Stimulated activated CD8-positive, alpha-beta memory T cell treated with anti-CD3 and anti-CD28 coated beads, Interleukin-7, amount 100 ng/mL, for 48 hours (primary cell): Measurements from ENCODE around the gene ANXA6.

ENCODE experiments used
- DNase-seq, 2 donors: peaks; one replicate each; pipeline ENCODE4 v3.0.0-alpha.2; 2020; ENCODE audit warnings: low read depth in 1 of 2; ENCODE audit errors: extremely low read depth in 1 of 2

Gene ANXA6

GRCh38 chr5:151085517-151086041 lies 72.0 kb downstream of the ANXA6 start:
- no peak for DNase-seq

GRCh38 chr5:151084363-151084762 lies 73.2 kb downstream of the ANXA6 start:
- no peak for DNase-seq

GRCh38 chr5:151083081-151083676 lies 74.4 kb downstream of the ANXA6 start:
- DNase-seq, result peak in 1 of 2 donors; percentile 74

- DNase-seq, result no peak
These were observed 75.2 kb downstream of the ANXA6 start for GRCh38 chr5:151082282-151082902.

- DNase-seq, result no peak
These were observed 75.9 kb downstream of the ANXA6 start for GRCh38 chr5:151081431-151082281.

GRCh38 chr5:151080613-151081430 lies 76.8 kb downstream of the ANXA6 start, which contains the start of gene TNIP1:
TNIP1 (minus strand) TSS chr5:151081034; CDS start chr5:151065095, 15,939 bp downstream.
- DNase-seq, result peak; percentile 82 to 92

- DNase-seq, result peak in 1 of 2 donors; percentile 56
These were observed 77.6 kb downstream of the ANXA6 start for GRCh38 chr5:151079838-151080612.

GRCh38 chr5:151078490-151079262 lies 78.9 kb downstream of the ANXA6 start:
- DNase-seq, result peak; percentile 60 to 79

GRCh38 chr5:151077967-151078366 lies 79.6 kb downstream of the ANXA6 start:
- no peak for DNase-seq

GRCh38 chr5:151077419-151077818 lies 80.2 kb downstream of the ANXA6 start:
- no peak for DNase-seq

- no peak for DNase-seq
These were observed 81.0 kb downstream of the ANXA6 start for GRCh38 chr5:151076616-151077015.

GRCh38 chr5:151075698-151076331 lies 81.8 kb downstream of the ANXA6 start:
- DNase-seq, result no peak

- DNase-seq, result no peak
These were observed 83.0 kb downstream of the ANXA6 start for GRCh38 chr5:151074557-151074956.

GRCh38 chr5:151073280-151073679 lies 84.3 kb downstream of the ANXA6 start:
- no peak for DNase-seq

GRCh38 chr5:151072630-151073025 lies 85.0 kb downstream of the ANXA6 start:
- DNase-seq, result no peak

GRCh38 chr5:151071848-151072629 lies 85.5 kb downstream of the ANXA6 start:
- DNase-seq, result no peak

- no peak for DNase-seq
These were observed 86.6 kb downstream of the ANXA6 start for GRCh38 chr5:151071021-151071420.

GRCh38 chr5:151070449-151070848 lies 87.1 kb downstream of the ANXA6 start:
- no peak for DNase-seq
